ENCODE data around the gene IPO11. TPM values are rescaled to one million over a fixed set of nuclear protein-coding genes. Genes with fewer than 3 reads are reported as not detected.

The IPO11 gene
- total and polyA plus RNA-seq, 4 donors = 4.7 to 20.6 (median 9.0) TPM

- H3K9me3 ChIP-seq (ENCODE audit: control insufficient read depth in 4 of 4, low read length in 3 of 4) = no peaks in the 10 kb centered on the region
- WGBS = under 1% methylated on average over 66 of the region's 66 CpGs
- no peaks in the 10 kb centered on the region for H3K27me3 ChIP-seq (ENCODE audit: control insufficient read depth in 4 of 4, insufficient read depth in 4 of 4, low read length in 3 of 4)
- H3K36me3 ChIP-seq (ENCODE audit: control insufficient read depth in 4 of 4, insufficient read depth in 3 of 4, low read depth in 1 of 4, low read length in 3 of 4) = peaks cover 1 to 5% (median 3%) of the 10 kb centered on the region in 4 donors
- TF ChIP-seq RXRA (IDR thresholded peaks at IDR 0.05) (peak in 1 of 2 donors; percentile 28), HNF4A (conservative IDR thresholded peaks at IDR 0.05) (peak; percentile 58 to 71), TAF1 (conservative IDR thresholded peaks at IDR 0.05) (peak; percentile 46), SP1 (IDR thresholded peaks at IDR 0.05) (peak; percentile 85), RAD21 (IDR thresholded peaks at IDR 0.05) (no peak), JUND (IDR thresholded peaks at IDR 0.05) (peak; percentile 34 to 36), EGR1 (IDR thresholded peaks at IDR 0.05; ENCODE audit: low read depth in 2 of 2) (peak; percentile 42 to 67), YY1 (IDR thresholded peaks at IDR 0.05) (peak; percentile 83), FOXA1 (IDR thresholded peaks at IDR 0.05) (peak; percentile 59), FOXA2 (IDR thresholded peaks at IDR 0.05) (no peak), ATF3 (IDR thresholded peaks at IDR 0.05) (no peak), GABPA (IDR thresholded peaks at IDR 0.05 in 1 of 2, conservative IDR thresholded peaks at IDR 0.05 in 1 of 2) (peak in 1 of 2 donors; percentile 74), NR2F2 (IDR thresholded peaks at IDR 0.05) (no peak), HNF4G (IDR thresholded peaks at IDR 0.05) (peak; percentile 8)
- TF ChIP-seq, protein P1, sequence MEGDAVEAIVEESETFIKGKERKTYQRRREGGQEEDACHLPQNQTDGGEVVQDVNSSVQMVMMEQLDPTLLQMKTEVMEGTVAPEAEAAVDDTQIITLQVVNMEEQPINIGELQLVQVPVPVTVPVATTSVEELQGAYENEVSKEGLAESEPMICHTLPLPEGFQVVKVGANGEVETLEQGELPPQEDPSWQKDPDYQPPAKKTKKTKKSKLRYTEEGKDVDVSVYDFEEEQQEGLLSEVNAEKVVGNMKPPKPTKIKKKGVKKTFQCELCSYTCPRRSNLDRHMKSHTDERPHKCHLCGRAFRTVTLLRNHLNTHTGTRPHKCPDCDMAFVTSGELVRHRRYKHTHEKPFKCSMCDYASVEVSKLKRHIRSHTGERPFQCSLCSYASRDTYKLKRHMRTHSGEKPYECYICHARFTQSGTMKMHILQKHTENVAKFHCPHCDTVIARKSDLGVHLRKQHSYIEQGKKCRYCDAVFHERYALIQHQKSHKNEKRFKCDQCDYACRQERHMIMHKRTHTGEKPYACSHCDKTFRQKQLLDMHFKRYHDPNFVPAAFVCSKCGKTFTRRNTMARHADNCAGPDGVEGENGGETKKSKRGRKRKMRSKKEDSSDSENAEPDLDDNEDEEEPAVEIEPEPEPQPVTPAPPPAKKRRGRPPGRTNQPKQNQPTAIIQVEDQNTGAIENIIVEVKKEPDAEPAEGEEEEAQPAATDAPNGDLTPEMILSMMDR (IDR thresholded peaks at IDR 0.05; ENCODE audit: low read depth, low read length, missing input control) = peak; percentile 0
- TF ChIP-seq, protein P2, sequence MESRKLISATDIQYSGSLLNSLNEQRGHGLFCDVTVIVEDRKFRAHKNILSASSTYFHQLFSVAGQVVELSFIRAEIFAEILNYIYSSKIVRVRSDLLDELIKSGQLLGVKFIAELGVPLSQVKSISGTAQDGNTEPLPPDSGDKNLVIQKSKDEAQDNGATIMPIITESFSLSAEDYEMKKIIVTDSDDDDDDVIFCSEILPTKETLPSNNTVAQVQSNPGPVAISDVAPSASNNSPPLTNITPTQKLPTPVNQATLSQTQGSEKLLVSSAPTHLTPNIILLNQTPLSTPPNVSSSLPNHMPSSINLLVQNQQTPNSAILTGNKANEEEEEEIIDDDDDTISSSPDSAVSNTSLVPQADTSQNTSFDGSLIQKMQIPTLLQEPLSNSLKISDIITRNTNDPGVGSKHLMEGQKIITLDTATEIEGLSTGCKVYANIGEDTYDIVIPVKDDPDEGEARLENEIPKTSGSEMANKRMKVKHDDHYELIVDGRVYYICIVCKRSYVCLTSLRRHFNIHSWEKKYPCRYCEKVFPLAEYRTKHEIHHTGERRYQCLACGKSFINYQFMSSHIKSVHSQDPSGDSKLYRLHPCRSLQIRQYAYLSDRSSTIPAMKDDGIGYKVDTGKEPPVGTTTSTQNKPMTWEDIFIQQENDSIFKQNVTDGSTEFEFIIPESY (IDR thresholded peaks at IDR 0.05) = peak; percentile 66
- TF ChIP-seq, protein P3, sequence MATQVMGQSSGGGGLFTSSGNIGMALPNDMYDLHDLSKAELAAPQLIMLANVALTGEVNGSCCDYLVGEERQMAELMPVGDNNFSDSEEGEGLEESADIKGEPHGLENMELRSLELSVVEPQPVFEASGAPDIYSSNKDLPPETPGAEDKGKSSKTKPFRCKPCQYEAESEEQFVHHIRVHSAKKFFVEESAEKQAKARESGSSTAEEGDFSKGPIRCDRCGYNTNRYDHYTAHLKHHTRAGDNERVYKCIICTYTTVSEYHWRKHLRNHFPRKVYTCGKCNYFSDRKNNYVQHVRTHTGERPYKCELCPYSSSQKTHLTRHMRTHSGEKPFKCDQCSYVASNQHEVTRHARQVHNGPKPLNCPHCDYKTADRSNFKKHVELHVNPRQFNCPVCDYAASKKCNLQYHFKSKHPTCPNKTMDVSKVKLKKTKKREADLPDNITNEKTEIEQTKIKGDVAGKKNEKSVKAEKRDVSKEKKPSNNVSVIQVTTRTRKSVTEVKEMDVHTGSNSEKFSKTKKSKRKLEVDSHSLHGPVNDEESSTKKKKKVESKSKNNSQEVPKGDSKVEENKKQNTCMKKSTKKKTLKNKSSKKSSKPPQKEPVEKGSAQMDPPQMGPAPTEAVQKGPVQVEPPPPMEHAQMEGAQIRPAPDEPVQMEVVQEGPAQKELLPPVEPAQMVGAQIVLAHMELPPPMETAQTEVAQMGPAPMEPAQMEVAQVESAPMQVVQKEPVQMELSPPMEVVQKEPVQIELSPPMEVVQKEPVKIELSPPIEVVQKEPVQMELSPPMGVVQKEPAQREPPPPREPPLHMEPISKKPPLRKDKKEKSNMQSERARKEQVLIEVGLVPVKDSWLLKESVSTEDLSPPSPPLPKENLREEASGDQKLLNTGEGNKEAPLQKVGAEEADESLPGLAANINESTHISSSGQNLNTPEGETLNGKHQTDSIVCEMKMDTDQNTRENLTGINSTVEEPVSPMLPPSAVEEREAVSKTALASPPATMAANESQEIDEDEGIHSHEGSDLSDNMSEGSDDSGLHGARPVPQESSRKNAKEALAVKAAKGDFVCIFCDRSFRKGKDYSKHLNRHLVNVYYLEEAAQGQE (IDR thresholded peaks at IDR 0.05) = peak; percentile 59
- TF ChIP-seq, protein P4, sequence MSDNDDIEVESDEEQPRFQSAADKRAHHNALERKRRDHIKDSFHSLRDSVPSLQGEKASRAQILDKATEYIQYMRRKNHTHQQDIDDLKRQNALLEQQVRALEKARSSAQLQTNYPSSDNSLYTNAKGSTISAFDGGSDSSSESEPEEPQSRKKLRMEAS (IDR thresholded peaks at IDR 0.05) = peak; percentile 90
- peak within 1 kb of the TSS; percentile 94 to 98 for H3K27ac ChIP-seq (ENCODE audit: low read depth in 1 of 2, low read length in 2 of 2)
- peak; percentile 91 for DNase-seq (ENCODE audit: low spot score)
- H3K4me3 ChIP-seq (ENCODE audit: low read depth in 1 of 3, low read length in 3 of 3) = peak within 1 kb of the TSS; percentile 81 to 94 (median 84)
- H3K4me1 ChIP-seq (ENCODE audit: control insufficient read depth in 4 of 4, insufficient read depth in 4 of 4, low read length in 3 of 4) = peaks cover 0 to 17% (median 6%) of the 10 kb centered on the region in 4 donors
- peak within 1 kb of the TSS; percentile 86 to 99 for H3K9ac ChIP-seq (ENCODE audit: low read depth in 1 of 2, low read length in 2 of 2)
Observed at GRCh38 chr5:62403411-62404250, 8.9 kb upstream of the IPO11 start, which contains the start of gene DIMT1. DIMT1 (minus strand) TSS chr5:62403905; CDS start chr5:62403772, 133 bp downstream.

Data from liver (tissue), 9 donors.